Cardiac septum (tissue), 1 donor: Measurements from ENCODE around the gene MAK. TPM values are rescaled to one million over a fixed set of nuclear protein-coding genes. Genes with fewer than 3 reads are reported as not detected.
"Not testable (repeated sequence)": the region's sequence is repeated elsewhere in the genome, so short reads cannot be mapped to it uniquely, and the experiment has no call there.

Source experiments
- DNase-seq: peaks from one replicate; pipeline ENCODE4 v3.0.0-alpha.2; 2020; ENCODE audit warnings: low spot score
- intact Hi-C: fragments of 100-400 bp; cut with DNase I; formaldehyde crosslinking; loops from one replicate; pipeline ENCODE4 v1.14.0; 2022
- total RNA-seq: library from RNA; stranded (reverse); fragmentation: NEBNext Ultra II Directional; extraction: Animal tissue kit (Norgen Biotek cat#: 25700); gene quantifications from one replicate; pipeline ENCODE4 v1.2.1, GENCODE V29; 2021
- donor health status: DM: no; HTN: no; CAD: no.

MAK gene
- total RNA-seq, 1 donor from 2014 or later: 0.08 TPM

DNA sequence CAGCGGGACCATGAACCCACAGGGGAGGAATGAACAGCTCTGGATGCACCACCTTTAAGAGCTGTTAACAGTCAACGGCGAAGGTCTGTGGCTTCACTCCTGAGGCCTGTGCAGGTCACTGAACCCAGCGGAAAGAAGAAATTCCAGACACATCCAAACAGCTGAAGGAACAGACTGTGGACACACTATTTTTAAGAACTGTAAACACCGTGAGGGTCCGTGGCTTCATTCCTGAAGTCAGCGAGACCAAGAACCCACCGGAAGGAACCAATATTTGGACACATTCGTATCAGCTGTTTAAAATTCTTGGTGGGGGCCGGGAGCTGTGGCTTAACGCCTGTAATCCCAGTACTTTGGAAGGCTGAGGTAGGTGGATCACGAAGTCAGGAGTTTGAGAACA is 96.1 kb downstream of the MAK start:
- DNase-seq: peak; percentile 20
- intact Hi-C loops: no loop called here

DNA sequence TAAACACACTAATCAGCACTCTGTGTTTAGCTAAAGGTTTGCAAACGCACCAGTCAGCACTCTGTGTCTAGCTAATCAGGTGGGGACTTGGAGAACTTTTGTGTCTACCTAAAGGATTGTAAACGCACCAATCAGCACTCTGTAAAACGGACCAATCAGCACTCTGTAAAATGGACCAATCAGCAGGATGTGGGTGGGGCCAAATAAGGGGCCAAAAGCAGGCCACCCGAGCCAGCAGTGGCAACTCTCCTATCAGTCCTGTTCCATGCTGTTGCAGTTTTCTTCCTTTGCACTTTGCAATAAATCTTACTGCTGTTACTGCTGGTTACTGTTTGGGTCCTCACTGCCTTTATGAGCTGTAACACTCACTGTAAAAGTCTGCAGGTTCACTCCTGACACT is 96.7 kb downstream of the MAK start:
- intact Hi-C loops: not testable (repeated sequence)
- peak; percentile 63 for DNase-seq

DNA sequence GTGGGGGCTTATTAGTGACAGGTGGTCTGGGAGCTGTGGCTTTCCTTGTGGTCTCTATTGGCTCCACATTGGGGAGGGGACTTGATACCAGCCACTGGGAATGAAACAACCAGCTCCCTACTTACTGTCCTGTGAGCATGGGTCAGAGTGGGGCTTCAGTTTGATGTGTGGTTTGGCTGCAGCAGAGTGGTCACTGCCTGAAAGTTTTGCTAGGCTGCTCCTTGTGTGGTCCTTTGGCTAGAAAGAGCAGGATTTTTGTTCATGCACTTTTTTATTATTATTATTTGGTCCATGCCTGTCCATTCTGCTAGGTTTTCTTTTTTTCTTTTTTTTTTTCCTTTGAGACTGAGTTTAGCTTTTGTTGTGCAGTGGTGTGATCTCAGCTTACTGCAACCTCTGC is 98.3 kb downstream of the MAK start:
- intact Hi-C loops: no loop called here
- no peak for DNase-seq

DNA sequence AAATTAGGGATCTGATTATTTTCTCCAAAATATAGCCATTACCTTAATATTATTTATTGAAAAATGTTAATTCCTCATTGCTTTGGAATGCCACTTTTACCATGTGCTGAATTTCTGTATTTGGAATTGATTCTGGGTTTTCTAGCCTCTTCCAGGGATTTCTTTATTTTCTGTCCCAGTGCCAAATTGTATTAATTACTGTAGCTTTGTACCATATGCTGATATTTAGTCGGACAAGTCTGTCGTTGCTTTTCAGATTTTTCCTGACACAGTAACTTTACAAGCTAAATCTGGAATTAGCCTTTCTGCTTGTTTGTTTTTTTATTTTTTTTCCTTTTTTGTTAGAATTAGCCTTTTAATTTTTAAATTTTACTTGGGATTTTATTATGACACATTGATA is 101.6 kb downstream of the MAK start:
- no peak for DNase-seq
- intact Hi-C loops: no loop called here

DNA sequence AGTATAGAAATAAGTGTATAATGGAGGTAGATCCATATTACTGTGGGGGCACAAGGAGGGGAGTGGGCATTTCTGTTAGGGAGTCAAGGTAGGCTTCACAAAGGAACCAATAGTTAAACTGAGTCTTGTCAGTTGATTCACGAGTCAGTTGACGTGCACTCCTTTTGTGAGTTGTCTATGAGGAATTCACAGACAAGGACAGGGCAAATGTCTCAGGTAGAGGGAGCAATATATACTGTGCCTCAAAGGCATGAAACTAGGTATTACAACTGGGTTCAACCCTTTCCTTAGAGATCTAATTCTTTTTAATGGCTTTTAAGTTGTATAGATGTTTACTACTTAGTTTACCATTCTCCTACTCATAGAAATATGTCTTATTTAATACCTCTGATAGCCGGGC is 104.5 kb downstream of the MAK start:
- DNase-seq: no peak
- intact Hi-C loops: no loop called here

DNA sequence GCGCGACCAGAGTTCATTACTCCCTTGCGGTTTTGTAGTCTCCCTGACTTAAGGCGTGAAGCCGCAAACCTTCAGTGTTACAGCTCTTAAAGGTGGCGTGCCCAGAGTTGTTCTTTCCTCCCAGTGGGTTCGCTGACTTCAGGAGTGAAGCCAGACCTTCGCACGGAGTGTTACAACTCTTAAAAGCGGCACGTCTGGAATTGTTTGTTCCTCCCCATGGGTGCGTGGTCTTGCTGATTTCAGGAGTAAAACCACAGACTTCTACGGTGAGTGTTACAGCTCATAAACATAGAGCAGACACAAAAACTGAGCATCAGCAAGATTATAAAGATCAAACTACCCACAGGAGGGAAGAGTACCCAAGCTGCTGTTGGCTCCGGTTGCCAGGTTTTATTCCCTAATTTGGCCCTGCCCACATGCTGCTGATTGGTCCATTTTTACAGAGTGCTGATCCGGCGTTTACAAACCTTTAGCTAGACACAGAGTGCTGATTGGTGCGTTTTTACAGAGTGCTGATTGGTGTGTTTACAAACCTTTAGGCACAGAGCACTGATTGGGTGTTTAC is 105.1 kb downstream of the MAK start:
- peak; percentile 24 for DNase-seq
- intact Hi-C loops: no loop called here

DNA sequence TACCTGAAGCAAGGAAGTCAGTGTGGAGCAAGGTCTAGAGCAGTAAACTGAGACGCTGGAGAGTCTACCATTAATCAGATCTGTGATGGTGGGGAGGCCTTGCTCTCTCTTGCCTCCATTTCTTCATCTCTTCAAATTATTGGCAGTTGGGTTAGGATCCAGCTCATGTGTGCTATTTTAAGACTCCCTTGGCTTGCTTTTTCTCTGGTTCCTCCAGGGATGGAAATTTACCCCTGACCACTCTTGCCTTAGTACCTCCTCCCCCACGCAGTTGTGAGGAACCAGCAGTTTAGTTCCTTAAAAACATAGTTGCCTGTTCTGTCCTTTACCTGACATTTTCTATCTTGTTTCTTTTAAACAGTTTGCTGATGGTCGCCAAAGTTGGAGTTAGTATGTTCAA is 108.1 kb downstream of the MAK start:
- no peak for DNase-seq
- intact Hi-C loops: no loop called here

DNA sequence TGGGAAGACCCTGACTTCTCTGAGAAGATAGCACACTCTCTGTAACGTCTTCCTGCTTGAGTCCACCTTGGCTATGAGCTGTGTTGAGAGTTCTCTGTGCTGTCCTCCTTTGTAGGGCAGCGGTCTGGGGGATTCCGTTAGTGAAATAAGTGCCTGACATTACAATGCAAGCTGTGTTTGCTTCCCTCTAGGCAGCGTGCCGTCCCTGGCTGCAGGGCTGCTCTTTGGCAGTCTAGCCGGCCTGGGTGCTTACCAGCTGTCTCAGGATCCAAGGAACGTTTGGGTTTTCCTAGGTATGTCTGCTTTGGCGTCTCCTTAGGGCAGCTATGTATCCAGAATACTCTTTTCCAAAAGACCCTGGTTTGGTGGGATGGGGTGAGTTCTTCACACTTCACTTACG is 112.6 kb downstream of the MAK start:
- no peak for DNase-seq
- intact Hi-C loops: no loop called here

DNA sequence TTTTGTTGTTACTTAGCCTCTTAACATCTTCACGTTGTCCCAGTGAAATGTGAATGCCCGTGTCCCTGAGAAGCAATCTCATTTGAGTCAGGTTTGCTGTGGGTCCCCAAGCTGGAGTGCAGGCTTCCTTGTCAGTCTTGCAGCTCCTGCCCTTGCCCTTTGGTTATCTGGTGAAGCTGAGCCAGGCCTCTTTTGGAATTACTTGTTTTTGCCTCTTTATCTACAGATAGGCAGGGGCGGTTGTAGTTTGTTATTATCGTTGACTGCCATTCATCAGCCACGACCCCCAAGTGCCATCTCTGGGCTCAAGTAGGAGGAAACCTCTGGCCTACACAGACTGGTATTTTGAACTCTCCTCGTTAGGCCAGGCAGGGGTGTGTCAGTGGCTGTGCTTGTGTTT is 113.3 kb downstream of the MAK start:
- intact Hi-C loops: no loop called here
- no peak for DNase-seq

DNA sequence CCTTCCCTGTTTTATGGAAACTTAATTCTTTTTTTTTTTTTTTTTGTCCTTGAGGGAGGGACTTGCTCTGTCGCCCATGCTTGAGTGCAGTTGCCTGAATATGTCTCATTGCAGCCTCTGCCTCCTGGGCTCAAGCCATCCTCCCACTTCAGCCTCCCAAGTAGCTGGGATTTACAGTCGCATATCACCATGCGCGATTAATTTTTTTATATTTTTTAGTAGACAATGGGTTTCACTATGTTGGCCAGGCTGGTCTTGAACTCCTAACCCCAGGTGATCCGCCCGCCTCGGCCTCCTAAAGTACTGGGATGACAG is 114.8 kb downstream of the MAK start:
- no peak for DNase-seq

DNA sequence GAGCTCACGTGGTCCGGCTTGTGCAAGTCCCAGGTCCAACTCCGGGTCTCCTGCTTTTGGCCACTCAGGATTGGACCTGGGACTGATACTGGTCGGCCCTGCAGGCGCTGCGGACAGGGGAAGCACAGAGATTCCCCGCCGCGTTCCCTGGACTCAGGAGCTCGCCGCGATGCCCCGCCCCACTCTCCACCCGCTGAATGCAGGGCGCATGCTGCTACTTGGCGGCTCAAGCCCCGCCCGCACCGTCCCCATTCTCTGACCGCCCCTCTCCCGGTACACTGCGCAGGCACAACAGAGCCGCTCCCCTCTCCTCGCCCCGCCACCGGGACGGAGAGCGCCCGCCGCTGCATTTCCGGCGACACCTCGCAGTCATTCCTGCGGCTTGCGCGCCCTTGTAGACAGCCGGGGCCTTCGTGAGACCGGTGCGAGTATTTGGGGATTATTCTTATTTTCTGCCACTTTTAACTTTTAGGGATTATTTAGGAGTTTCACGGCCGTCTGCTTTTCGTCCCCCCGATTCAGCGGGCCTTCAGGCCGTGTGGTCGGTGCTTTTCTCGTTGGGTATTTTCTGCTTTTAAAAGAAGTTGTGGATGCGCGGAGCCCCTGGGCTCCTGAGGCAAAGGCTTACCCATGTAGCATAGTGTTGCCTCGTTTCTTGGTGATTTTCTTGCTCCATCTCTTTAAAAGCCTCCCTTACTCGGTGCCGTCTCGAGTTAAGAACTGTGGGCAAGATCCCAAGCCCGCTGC is 115.3 kb downstream of the MAK start, which contains the start of gene TMEM14C:
Gene TMEM14C, plus strand, starts transcription at position 251 of the 747 bp plus-strand sequence. CDS start 1,544 bp downstream, outside the sequence.
- DNase-seq: peak; percentile 99
- intact Hi-C loops: loop anchor here (1.0 kb wide), 2 partner anchors 24 to 29 kb away; partner anchors contain the start of genes C6orf52, PAK1IP1 and TMEM14B

More for the DNA sequence above, 114.8 kb downstream of the MAK start:
- intact Hi-C loops: loop anchor here (1.0 kb wide), 1 partner anchor 24 kb away; the partner anchor contains the start of gene TMEM14B

DNA sequence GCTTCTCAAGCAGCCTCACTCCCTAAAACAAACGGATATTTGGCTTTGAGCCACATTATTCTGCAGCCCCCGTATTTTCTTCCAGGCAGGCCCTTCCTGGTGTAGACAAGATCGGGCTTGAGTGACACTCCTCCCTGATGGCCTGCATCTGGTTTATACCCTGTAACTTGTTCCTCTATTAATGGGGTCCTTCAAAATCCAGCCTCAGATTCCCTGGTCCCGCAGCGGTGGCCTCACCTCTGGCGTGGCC is 115.8 kb downstream of the MAK start:
- intact Hi-C loops: loop anchor here (1.0 kb wide), 1 partner anchor 28 kb away; the partner anchor contains the start of genes C6orf52 and PAK1IP1
- no peak for DNase-seq

DNA sequence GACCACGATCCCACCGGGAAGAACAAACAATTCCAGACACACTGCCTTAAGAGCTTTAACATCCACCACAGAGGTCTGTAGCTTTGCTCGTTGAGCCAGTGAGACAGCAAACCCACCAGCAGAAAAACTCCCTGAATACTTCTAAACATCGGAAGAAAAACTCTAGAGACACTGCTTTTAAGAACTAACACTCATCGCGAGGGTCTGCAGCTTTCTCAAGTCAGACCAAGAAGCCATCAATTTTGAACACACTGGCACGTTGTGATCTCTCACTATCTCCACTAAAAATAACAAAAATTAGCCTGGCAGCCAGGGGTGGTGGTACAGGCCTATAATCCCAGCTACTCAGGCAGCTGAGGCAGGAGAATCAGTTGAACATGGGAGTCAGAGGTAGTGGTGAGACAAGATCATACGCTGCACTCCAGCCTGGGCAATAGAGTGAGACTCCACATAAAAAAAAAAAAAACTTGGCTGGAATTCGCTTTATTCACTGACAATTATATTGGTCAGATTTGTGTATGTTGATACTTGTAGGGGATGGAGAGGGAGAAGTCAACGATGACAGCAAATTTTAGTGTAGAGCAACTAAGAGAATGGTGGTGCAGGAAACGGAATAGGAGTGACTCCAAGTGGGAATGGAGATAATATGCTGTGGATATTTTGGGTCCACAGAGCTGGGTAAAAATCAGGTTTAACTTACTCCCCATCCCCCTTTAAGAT is 116.3 kb downstream of the MAK start:
- DNase-seq: no peak
- intact Hi-C loops: loop anchor here (1.0 kb wide), 1 partner anchor 28 kb away; the partner anchor contains the start of genes C6orf52 and PAK1IP1

DNA sequence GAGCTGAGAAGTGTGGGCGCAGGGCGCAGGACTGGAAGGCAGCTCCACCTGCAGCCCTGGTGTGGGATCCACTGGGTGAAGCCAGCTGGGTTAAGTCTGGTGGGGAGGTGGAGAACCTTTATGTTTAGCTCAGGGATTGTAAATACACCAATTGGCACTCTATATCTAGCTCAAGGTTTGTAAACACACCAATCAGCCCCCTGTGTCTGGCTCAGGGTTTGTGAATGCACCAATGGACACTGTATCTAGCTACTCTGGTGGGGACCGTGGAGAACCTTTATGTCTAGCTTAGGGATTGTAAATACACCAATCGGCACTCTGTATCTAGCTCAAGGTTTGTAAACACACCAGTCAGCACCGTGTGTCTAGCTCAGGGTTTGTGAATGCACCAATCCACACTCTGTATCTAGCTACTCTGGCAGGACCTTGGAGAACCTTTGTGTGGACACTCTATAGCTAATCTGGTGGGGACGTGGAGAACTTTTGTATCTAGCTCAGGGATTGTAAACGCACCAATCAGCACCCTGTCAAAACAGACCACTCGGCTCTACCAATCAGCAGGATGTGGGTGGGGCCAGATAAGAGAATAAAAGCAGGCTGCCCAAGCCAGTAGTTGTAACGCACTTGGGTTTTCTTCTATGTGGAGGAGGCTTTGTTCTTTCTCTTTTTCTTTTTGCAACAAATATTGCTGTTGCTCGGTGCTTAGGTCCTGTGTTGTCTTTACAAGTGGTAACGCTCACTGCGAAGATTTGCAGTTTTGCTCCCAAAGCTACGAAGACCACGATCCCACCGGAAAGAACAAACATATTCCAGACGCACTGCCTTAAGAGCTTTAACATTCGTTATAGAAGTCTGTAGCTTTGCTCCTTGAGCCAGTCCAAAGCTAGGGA is 117.1 kb downstream of the MAK start:
- intact Hi-C loops, DNase-seq: not testable (repeated sequence)

DNA sequence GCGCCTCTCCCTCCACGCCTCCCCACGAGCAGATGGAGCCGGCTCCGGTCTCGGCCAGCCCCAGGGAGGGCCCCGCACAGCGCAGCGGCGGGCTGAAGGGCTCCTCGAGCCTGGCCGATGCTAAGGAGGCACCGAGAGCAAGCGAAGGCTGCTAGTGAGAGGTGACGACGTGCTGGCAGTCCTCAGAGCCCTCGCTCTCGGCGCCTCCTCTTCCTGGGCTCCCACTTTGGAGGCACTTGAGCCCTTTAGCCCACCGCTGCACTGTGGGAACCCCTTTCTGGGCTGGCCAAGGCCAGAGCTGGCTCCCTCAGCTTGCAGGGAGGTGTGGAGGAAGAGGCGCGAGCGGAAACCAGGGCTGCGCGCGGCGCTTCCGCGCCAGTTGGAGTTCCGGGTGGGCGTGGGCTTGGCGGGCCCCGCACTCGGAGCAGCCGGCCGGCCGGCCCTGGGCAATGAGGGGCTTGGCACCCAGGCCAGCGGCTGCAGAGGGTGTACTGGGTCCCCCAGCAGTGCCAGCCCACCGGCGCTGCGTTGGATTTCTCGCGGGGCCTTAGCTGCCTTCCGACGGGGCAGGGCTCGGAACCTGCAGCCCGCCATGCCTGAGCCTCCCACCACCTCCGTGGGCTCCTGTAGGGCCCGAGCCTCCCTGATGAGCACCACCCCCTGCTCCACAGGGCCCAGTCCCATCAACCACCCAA is 117.9 kb downstream of the MAK start:
- peak; percentile 81 for DNase-seq
- intact Hi-C loops: no loop called here

DNA sequence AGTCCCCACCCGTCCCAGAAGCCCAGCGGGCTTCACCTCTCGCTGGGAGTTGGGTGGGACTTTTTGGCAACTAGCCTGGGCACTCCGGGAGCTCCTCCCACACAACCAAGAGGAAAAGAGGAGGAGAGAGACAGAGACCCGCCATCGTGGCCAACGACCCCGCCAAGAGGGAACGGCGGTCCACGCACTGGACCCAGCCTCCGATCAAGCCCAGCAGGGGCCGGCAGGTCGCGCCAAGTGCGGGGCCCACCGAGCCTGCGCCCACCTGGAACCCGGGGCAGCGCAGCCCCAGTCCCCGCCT is 118.4 kb downstream of the MAK start:
- DNase-seq: no peak
- intact Hi-C loops: no loop called here

DNA sequence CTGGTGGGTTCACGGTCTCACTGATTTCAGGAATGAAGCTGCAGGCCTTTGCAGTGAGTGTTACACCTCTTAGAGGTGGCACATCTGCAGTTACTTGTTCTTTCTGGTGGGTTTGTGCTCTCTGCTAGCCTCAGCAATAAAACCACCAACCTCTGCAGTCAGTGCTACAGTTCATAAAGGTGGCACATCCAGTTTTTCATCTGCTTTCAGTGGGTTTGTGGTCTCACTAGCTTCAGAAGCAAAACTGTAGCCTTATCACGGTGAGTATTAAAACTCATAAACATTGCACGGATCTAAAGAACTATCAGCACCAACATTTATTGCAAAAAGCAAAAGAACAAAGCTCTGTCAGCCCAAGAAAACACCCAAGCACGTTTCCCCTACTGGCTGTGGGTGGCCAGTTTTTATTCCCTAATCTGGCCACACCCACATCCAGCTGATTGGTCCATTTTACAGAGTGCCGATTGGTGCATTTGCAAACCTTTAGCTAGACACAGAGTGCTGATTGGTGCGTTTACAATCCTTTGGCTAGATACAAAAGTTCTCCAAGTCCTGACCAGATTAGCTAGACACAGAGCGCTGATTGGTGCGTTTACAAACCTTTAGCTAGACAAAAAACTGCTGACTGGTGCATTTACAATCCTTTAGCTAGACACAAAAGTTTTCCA is 118.9 kb downstream of the MAK start:
- intact Hi-C loops: no loop called here
- DNase-seq: no peak

DNA sequence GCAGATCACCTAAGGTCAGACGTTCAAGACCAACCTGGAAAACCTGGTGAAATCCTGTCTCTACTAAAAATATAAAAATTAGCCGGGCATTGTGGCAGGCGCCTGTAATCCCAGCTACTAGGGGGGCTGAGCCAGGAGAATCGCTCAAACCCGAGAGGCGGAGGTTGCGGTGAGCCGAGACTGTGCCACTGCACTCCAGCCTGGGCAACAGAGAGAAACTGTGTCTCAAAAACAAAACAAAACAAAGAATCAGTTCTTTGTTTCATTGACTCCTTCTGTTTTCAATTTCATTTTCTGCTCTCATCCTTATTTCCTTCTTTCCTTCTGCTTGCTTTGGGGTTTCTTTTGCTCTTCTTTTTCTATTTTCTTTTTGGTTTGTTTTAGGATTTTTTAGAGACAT is 124.4 kb downstream of the MAK start:
- intact Hi-C loops: no loop called here
- DNase-seq: no peak
